Stimulated activated CD8-positive, alpha-beta memory T cell treated with anti-CD3 and anti-CD28 coated beads, Interleukin-2, amount 100 ng/mL, for 1 hour (primary cell): ENCODE data around the gene TMEM167A.

Experiments used
- DNase-seq, 2 donors: peaks; one replicate each; pipeline ENCODE4 v3.0.0-alpha.2; 2020; ENCODE audit warnings: low read depth in 2 of 2

The TMEM167A gene, protein sequence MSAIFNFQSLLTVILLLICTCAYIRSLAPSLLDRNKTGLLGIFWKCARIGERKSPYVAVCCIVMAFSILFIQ

DNA sequence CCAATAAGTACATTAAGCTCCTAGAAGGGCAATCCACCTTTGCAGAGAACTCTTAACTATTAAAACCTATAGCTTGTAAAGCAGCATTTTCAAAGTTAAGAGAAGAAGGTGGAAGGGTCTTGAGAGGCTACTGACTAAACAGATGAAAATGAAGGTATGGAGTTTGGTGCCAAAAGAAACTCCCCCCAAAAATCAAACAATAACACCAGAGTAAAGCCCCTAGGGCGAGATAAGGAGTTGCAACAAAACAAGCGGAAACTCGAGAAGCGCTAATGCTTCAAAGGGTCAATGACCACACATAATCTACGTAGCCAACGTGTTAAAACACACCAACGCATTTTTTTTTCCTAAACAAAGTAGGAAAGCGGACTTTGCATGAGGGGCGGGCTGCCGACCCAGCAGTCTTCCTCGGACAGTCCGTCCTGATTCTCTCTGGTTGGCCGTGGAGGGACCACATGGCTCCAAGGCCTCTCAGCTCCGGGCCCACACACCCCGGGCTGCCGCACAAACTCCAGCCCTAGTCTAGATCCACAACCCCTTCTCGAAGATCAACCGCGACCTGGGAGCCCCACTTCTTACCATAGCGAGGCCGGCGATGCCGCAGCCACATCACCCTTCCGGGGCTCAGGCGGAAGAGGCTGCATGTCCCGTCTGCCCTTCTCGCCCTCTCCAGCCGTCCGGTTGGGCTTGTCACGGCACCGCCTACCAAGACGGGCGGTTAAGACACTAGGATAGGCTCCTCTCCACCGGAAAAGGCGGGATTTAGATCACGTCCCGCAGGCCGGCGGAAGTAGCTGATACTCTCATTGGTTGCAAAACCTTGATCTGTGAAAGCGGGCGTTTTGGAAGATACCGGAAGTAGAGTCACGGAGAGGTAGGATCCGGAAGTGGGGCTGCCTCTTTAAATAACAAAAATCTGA is at the start of gene TMEM167A, which contains the start of gene XRCC4:
Gene TMEM167A, minus strand, starts transcription at position 653 of the 920 bp plus-strand sequence. Its CDS starts 71 bp downstream, at position 582.
Gene XRCC4, plus strand, starts transcription at position 806 of the 920 bp plus-strand sequence. CDS start 27,373 bp downstream, outside the sequence.
- DNase-seq: peak; percentile 85 to 87

DNA sequence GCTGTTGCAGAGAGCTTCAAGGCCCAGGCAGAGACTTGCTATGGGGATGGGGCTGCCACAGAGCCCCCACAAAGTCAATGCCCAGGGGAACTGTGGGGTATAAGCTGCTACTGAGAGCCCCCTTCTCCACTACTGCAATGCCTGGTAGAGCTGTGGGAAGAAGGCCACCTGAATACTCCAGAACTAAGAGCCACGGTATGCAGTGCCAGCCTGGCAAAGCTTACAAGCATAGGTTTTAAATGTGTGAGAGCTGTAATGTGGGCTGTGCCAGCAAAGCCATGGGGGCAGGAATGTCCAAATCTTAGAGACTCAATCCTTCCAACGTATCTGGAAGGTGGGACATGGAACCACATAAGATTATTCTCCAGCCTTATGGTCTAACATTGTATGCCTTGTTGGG is 49.3 kb upstream of the TMEM167A start:
- DNase-seq: no peak

DNA sequence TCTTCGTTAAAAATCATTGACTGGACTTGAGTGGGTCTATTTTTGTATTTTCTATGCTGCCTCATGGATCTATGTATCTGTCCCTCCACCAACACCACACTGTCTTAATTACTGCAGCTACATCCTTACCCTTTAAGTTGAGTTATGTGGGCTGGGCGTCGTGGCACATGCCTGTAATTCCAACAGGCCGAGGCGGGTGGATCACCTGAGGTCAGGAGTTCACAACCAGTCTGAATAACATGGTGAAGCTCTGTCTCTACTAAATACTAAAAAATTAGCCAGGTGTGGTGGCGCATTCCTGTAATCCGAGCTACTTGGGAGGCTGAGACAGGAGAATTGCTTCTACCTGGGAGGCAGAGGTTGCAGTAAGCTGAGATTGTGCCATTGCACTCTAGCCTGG is 48.4 kb upstream of the TMEM167A start:
- no peak for DNase-seq

DNA sequence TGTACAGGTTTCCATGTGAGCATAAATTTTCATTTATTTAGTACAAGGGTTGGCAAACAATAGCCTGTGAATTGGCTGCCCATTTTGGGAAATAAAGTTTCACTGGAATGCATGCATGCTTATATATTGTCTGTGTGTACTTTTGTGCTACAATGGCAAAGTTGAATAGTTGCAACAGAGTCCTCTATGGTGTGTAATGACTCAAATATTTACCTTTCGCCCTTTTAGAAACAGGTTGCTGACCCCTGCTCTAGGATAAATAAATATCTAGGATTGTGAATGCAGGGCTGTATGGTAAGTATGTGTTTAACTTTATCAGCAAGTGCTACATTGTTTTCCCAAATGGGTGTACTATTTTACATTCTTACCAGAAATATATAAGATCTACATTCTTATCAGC is 47.4 kb upstream of the TMEM167A start:
- DNase-seq: no peak

DNA sequence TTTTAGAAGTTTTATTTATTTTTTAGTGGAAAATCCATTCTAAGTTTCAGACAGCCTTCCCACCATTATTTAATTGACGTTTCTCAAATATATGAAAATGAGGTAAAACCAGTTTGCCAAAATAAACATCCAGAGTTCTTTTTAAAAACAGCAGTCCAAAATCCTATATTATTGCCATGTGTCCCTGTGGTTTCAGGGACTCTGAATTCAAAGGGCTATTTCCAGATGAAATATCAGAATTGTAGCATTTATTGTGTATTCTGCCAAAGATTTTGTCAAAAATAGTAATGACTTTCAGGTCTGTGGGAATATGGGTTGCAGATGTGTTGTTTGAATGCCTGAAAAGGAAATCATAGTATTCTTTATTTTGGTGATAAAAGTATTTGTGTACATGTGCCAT is 41.8 kb upstream of the TMEM167A start:
- no peak for DNase-seq

DNA sequence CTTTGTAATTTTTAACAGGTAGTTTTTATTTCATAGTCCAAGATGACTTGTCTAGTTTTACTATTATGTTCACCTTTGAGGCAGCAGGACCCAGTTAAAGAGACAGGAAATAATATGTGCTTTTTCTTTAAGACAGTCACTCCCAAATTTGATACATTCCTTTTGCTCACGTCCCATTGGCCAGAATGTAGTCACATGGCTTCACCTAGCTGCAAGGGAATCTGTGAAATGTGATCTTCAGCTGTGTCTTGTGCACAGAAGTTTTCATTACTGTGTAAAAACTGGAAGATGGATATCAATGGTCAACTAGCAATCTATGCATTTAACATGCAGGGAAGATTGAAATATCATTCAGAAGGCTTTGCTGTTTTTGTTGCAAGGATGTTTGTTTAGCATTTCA is 41.3 kb upstream of the TMEM167A start:
- DNase-seq: no peak

DNA sequence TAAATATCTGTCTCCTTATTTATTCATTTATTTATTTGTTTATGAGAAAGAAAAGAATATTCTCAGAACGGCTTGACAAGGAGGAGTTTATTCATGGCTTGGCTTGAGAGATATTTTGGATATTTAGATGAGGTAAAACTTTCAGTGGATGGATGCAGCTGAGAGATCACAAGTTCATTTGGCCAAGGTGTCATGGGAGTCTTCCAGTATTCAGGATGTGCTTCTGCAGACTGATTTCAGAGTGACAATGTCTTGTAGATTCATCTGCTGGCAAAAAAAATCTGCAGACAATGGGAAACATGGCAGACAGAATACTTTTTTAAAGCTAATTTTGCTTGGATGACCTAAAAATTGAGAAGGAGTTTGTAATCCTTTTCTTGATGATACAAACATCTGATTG is 38.6 kb upstream of the TMEM167A start:
- no peak for DNase-seq

DNA sequence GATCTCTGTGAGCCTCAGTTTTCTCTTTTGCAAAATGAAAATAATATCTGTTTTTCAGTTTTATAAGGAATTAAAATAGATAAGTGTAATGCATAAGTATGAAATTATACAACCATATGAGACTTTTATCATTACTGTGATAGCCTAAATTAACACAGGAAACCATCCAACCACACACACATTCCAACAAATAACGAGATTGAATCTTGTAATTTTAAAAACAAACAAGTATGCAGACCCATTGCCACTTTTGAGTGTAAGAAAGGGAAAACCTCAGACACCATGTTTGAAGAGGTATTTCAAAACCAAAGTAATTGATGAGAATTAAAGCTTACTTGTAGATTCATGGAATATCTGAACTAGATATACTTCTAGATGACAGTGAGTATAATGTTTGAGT is 32.2 kb upstream of the TMEM167A start:
- DNase-seq: no peak

DNA sequence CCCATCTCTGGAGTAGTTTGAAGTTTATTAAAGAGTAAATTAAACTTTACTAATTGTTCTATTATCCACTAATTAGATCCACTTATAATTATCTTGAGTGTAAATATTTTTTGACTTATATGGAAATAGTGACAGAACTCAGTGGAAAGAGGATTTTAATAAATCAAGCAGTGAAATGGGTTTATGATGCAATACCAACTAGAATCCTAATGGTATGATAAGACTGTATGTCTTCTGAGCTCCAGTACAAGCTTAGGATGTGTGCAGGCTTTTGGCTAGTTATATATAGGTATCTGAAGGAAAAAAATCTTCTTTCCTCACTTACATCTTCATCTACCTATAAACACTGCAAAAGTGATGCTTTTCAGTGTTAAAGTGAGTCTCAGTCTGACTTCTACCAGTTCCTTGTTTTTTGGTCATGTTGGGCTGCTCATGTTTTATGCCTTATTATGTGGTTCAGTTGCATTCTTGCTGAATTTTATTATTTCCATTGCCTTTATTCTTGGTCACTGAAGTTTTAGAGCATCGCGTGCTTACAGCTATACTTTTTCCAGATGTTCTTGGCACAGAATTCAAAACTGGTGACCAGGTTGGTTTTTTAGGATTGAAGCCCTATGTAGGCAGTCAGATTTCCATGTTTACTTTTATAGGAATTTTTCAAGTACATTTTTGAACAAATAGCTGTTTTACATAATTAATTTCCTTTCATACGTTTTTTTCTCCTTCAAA is 30.7 kb upstream of the TMEM167A start:
- no peak for DNase-seq

DNA sequence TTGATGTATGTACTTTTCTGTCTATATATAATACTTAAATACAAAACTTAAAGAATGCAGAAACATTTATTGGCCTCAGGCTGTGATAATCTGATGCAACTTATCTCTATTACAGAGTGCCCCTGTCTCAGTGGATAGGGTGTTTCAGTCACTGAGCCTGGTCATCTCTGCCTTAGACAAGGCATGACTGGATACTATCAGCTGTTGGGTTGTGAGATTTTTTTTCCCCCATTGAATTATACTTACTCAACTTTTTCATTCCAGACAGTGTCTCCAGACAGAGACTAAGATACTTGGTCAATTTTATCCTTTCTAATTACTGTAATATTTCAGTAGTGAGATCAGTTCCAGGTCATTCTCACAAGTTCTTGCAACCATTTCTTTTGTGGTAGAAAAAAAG is 26.8 kb upstream of the TMEM167A start:
- DNase-seq: no peak

DNA sequence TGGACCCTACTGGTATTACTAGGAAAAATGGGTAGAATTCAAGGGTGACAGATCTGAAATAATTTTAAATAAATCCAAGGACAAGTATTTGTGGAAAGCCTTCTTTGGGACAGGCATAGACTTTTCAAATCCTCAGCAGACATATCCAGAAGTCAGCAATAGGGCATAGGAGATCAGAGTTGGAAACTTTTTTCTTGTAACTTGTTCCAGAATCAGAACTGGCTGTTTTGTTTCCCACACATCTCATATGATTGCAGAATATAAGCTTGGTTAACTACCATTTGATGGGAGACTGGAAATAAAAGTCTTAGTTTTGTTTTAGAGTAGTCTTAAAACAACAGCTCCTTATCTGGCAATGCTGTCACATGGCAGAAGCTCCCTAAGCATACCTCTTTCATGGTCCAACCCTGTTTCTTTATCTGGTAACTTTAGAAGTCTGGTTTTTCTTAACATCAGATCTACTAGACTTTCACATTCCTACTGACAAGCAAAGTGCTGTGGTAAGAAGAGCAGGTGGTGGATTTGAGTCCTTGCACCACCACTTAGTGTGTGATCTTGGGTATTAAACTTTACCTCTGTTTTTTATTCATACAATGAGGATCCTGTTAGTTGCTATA is 25.3 kb upstream of the TMEM167A start:
- no peak for DNase-seq

DNA sequence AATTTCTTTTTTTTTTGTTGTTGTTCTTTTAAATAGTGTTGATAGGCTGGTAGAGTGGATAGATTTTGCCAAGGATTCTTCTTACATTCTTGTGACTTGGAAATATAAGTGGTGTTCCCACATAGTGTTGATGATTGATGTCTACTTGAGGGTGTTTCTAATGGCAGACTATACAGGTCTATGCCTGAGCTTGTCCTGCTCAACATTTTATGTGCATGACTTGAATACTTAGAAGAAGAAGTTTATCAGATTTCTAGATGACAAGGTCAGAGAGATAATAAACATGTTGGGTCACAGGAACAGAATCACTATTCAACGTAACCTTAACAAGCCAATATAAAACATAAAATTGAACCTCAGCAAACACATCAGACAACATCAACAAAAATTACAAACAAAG is 24.3 kb upstream of the TMEM167A start:
- no peak for DNase-seq

DNA sequence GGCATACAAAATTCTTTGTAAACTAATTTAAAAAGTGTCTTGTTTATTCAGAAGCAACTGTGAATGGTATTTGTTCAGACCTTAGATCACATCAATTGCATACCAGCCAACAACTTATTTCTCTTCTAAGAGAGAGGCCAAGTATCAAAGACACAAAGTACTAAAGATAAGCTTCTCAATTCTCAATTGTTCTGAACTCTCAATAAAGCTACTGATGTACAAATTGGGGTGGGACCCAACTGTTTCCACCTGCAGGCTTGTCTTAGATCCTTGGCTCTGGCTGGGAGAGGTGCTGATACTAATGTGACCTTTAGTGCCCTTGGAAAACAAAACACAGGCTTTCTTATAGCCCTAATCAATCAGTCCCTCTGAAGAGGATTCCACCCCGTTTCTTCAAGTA is 22.3 kb upstream of the TMEM167A start:
- DNase-seq: no peak

DNA sequence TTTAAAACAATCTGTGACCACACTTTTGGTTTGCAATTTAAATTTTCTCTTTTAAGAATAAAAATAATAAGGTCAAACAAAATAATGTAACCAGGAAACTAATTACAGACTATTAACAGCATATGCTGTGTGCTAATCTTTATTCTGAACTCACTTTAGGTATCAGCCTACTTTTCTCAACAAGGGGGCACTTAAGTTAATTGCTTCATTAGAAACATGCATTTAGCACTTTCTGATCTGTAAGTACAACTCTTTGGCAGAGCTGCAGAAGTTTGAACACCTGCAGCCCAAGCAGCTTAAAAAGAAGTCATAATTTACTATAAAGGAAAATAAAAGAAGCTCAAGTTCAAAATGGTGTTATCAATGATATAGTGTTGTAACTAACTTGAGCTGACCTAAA is 21.8 kb upstream of the TMEM167A start:
- DNase-seq: no peak

DNA sequence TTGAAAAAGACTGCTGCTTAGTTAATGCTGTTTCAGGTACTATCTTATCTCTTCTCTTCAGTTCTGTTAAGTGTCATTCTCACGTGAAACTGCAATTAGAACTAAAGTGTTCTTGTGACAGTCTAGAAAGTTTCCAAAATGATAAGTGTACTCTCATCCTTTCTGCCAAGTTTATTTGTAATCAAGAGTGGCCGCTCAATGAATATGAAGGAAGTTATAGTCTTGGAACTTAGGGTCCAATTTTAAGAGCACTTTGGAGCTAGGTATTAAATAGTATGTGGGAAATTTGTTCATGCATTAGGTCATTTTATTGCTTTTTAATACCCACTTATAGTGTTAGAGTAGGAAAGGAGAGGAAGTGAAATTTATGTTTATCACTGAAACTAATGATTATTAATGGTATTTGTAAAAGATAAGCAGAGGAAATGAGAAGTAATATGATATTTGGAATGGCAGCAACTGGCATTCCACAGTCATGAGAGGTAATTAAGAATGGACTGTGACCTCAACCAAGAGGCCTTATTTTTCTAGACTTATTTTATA is 20.6 kb upstream of the TMEM167A start:
- no peak for DNase-seq

DNA sequence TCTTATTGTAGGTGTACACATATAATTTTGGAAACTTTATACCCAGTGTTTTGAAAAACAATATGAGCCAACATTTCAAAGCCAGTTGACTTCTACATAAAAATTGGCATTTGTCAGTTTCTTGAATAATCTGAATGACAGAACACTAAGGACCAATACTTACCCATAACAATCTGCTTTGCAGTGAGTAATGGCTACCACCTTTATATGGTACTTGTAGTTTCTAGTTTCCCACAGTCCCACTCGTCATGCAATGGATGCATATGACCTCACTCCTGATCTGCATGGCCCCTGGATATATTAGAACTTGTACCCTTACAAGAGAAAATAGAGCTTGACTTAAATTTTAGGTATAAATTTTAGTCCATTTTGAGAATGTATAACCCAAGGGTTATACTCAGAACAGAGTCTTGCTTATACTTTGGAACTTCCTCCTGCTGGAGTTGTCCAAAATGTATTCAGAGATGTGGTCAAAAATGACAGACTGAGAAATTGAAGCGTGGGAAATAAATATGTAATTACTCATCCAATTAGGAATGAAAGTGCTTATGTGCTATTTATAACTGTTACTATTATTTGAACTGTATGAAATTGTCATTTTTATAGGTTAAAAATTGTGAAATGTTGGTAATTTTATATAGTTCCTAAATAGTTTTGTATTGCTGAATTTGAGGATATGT is 19.6 kb upstream of the TMEM167A start:
- DNase-seq: no peak

DNA sequence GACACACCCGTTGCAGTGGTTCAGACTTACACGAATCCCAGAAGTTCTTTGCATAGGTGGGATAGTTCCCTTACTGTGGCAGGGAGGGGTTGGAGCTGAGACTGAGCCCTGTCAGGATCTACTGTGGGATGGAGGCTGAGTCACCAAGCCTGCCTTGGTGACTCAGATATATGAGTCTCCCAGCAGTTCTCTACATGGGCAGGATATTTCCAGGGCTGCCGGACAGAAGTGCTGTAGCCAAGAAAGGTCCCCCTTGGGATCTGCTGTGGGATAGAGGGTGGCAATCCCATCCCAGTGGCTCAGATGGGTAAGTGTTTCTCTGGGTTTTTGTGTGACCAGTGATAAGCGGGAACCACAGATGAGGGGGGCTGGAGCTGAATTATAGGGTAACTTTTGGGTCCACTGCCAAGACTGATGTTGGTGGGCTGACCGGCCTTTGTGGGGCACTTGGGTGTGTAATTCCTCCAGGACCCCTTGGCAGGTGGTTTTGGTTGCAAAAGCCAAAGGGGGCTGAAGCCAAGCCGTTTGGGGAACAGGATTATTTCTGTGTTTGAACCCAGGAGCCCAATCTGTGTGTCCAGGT is 18.9 kb upstream of the TMEM167A start:
- DNase-seq: no peak

DNA sequence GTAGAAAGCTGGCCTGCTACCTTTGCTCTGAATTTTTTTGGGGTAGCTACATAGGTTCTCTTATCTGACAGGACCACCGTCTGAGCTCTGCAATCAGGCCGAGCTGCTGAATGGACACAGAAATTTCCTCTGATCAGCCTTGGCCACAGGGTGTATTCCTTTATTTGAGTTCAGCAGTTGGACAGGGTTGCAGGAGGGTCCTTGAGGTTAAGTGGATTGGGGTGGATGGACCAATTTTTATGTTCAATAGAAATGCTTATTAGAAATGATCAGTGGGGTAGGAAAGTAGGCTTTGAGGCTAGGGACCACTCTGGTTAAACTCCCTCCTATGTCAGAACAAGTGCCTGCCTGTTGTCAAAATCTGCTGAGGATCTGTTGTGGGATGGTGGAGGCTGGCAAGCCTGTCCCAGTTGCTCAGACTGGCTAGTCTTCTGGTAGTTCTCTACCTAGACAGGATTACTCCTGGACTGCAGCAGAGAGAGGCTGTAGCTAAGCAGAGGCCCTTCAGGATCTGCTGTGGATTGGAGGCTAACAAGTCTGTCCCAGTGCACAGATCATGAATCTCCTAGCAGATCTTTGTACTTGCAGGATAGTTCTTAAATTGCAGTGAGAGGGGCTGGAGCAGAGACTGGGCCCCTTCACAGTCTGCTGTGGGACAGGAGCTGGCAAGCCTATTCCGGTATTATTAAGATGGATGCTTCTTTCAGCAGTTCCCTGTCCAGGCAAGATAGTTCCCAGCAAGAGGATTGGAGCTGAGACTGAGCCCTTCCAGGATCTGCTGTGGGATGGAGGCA is 18.2 kb upstream of the TMEM167A start:
- no peak for DNase-seq

DNA sequence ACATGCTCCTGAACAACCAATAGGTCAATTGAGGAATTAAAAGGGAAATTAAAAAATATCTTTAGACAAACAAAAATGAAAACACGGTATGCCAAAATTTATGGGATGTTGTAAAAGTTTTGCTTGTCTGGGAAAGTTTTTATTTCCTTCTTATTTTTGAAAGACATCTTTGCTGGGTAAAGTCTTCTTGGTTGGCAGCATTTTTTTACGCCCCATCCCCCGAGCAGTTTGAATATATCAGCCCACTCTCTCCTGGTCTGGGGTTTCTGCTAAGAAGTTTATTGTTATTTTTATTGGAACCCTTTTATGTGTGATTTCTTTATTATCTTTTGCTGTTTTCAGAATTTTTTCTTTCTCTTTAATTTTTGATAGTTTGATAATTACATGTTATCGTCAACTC is 16.5 kb upstream of the TMEM167A start:
- no peak for DNase-seq

DNA sequence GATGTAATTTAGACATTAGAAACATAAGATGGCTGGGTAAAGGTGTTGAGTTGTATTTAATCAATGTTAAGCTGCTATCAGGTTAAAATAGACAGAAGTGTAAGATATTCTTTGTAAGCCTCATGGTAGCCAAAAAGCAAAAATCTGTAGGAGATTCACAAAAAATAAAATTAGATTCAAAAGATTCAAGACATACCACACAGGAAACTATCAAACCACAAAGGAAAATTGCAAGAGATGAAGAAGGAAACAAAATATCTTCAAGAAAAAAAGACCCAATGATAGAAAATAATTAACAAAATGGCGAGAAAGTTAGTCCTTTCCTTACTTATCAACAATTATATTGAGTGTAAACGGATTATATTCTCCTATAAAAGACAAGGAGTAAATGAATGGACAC is 15.4 kb upstream of the TMEM167A start:
- DNase-seq: no peak
